GM13977 (cell line): ENCODE data around the gene NAGPA.

Experiments
- DNase-seq: peaks from one replicate; pipeline ENCODE4 v3.0.0; 2012; ENCODE audit warnings: low spot score
- CTCF ChIP-seq: IDR thresholded peaks from 2 replicates; pipeline ENCODE4 v1.5.1; 2012; ENCODE audit warnings: mild to moderate bottlenecking, control low read depth; ENCODE audit not compliant: insufficient read depth; ENCODE audit errors: extremely low read depth, missing control alignments
- in situ Hi-C: fragments of 300-500 bp; cut with MboI; formaldehyde crosslinking; loops from one replicate; pipeline ENCODE4 v1.12.0; 2022; ENCODE audit warnings: low sequenced_read_pairs, low pct_unique_long_range_greater_than_20kb, mixed read lengths, inconsistent platforms; ENCODE audit not compliant: unreplicated experiment

The NAGPA gene

GRCh38 chr16:5036228-5037156 lies 2.8 kb upstream of the NAGPA start:
- in situ Hi-C loops, result no loop called here
- no peak for DNase-seq
- no peak for TF ChIP-seq CTCF

- no peak for TF ChIP-seq CTCF
- DNase-seq, result no peak
- in situ Hi-C loops, result no loop called here
Observed at GRCh38 chr16:5035909-5036227, 2.1 kb upstream of the NAGPA start.

- TF ChIP-seq CTCF, result no peak
- in situ Hi-C loops, result no loop called here
- no peak for DNase-seq
Observed at GRCh38 chr16:5034167-5034523, 410 bp upstream of the NAGPA start.

GRCh38 chr16:5032748-5033167 lies 977 bp downstream of the NAGPA start:
- DNase-seq, result no peak
- TF ChIP-seq CTCF, result no peak
- in situ Hi-C loops, result no loop called here

GRCh38 chr16:5031601-5032000 lies 2.1 kb downstream of the NAGPA start:
- in situ Hi-C loops, result no loop called here
- no peak for DNase-seq
- TF ChIP-seq CTCF, result no peak

GRCh38 chr16:5030251-5030870 lies 3.4 kb downstream of the NAGPA start:
- TF ChIP-seq CTCF, result no peak
- DNase-seq, result no peak
- in situ Hi-C loops, result no loop called here
